ENCODE results near the gene BANF2.
A peak's percentile ranks its signal among the peaks of the same experiment; 100 is the strongest.

BANF2 gene

DNA sequence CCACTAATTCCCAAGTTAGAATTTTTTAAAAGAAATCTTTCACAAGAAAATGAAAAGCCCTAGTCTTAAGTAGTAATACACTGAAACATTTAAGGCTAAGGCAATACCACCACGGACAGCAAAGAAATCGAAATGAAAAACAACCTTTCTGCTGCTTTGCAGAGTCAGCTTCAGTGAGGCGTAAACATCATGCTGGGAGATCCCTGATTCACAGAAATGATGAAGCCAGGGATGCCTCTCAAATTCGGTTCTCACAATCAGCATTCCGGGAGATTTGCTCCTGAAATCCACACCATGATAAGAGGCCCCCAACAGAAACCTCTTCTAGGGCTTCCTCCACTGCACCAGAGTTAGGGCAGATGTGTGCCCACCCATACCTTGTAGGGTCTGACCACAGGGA is 36.3 kb upstream of the BANF2 start:
- no peak for DNase-seq (ENCODE audit: low spot score)
- no peak for FAIRE-seq

DNA sequence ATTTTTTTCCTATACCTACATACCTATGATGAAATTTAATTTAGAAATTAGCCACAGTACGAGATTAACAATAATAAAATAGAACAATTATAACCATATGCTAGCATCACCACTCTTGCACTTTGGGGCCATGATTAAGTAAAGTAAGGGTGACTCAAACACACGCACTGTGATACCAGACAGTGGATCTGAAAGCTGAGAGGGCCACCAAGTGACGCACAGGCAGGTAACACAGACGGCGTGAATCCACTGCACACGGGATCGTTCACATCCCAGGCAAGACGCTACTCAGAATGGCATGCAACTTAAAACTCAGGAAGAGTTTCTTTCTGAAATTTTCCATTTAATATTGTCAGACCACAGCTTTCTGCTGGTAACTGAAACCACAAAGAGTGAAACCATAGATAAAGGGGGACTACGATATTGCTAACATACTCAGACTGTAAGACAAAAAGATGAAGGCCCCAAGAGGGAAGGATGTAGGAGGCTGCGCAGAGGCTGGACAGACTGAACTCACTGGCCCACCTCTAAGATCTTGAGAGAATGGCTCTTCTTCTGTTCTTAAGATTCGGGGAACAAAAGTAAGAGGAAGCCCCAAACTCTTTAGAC is 35.6 kb upstream of the BANF2 start:
- FAIRE-seq (no peak), DNase-seq (ENCODE audit: low spot score) (no peak)

DNA sequence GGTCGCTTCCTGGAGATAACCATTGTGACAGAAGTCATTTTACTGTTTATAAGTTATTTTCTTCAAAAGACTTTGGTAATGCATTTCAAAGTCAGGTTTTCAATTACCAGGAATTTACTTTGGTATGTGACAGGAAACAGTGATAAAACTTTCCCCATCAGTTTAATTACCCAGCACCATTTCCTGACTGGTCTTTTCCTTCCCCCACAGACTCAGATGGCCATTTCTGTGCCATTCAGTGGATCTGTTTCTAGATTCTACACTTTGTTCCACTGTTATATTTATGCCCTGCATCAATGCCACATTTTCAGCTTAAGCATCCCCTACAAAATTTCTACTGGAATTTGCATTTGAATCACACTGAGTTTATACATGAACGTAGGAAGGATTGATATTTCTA is 34.0 kb upstream of the BANF2 start:
- DNase-seq (ENCODE audit: low spot score) (no peak), FAIRE-seq (no peak)

DNA sequence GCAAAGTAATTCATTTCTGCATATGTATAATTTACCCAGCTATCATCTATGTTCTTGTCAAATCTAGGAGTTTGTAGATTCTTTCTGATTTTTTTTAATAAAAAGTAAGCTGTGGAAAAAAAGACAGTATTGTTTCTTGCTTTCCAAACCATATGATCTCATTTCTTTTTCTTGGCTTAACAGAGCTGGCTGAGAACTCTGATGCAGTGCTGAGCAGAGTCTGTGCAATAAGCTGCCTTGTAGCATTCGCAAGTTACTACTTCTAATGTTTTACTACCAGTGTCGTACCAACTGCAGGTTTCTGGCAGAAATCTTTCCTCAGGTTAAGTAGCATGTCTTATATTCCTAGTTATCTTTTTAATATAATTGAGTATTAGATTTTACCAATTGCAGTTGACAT is 33.3 kb upstream of the BANF2 start:
- no peak for FAIRE-seq

DNA sequence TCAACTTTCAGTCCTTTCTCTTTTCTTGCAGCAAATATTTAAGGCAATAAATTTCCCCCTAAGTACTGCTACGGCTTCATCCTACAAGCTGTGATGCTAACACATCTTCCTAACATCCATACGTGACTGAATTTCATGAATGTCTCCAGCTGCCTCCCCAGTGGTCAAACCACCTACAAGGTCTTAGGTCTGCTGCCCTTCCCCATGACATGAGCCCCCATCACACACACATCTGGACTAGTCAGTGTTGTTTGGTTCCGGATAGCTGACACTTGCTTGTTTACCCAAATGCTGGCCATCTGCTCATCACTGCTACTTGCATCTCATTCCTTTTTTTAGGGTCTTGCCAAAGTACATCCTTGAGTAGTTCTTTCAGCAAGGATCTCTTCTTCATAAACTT is 32.3 kb upstream of the BANF2 start:
- no peak for DNase-seq (ENCODE audit: low spot score)
- no peak for FAIRE-seq

More for the DNA sequence above, 33.3 kb upstream of the BANF2 start:
- no peak for DNase-seq (ENCODE audit: low spot score)

DNA sequence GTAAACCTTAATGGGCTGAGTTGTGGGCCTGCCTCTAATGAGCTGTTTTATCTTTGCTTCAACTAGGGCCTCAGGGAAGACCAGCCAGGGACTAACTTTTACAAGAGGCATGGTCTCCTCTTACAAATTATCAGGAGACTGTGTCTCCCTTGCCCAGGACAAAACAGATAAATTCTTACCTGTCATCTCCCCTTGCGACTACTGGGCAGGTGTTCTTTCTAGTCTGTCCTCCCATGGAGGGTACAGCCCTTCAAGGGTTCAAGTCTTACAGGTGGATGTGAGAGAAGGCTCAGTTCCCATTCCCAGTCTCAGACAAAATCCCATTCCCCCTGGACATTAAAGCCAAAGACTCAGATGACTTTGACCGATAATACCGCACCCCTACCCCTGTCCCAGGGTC is 31.3 kb upstream of the BANF2 start:
- DNase-seq (ENCODE audit: low spot score): no peak
- no peak for FAIRE-seq

DNA sequence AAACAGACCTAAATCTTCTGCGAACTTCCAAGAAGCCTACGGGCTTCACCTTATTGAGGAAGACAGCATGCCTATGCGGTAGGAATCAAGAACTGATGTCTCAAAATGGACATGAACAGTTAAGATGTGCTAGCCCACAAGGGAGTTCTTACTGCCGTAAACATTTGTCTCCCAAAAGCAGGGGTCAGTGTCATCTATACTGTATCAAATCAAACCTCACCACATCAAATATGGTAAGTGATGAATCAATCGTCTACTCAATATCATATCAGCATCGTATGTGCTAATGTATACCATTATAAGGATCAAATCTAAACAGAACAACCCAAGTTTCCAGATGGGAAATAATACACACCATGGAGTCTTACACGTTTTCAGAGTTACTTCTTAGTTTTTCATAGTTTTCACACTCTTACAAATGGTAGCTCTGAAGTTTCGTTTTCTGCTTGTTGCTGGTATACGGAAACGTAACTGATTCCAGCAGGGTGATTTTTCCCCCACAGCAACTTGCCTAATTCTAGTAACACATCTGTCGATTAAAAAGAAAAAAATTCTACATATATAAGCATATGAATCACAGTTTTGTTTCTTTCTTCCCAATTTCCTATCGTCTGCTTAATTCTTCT is 30.3 kb upstream of the BANF2 start:
- no peak for FAIRE-seq
- no peak for DNase-seq (ENCODE audit: low spot score)

DNA sequence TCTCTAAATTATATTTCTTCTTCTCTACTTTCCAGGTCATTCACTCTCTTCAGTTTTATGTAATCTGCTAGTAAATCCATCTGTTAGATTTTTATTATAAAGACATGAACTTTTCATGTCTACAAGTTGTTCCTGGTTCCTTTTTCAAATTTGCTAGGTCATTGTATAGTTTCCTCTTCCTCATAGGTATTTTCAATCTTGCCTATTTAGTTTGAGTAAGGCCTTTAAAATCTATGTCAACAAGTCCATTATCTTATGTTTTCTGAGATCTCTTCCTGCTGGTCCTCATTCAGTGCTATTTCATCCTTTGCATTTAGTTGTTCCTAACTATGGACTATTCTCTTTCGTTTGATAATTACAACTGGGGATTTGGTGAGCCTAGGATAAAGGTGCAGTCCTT is 28.8 kb upstream of the BANF2 start:
- DNase-seq (ENCODE audit: low spot score) (no peak), FAIRE-seq (no peak)

DNA sequence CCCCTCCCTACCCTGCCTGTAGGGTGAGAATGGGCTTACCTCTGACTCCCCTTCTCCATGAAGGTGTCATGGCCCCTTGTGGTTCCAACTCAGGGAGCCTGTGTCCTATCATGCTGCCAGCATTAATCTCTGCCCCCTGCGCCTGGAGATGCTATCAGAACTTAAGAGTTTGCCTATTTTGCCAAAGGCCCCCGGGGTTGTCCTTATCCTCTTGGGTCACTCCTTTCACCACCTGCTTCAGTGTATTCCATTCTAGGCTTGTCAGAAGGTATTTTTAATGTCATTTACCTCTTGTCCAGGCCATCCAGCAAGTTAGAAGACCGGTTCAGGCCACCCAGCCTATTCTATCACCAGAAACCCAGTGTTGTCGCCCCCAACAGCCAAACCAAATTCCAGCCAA is 28.2 kb upstream of the BANF2 start:
- no peak for FAIRE-seq
- DNase-seq (ENCODE audit: low spot score): no peak

DNA sequence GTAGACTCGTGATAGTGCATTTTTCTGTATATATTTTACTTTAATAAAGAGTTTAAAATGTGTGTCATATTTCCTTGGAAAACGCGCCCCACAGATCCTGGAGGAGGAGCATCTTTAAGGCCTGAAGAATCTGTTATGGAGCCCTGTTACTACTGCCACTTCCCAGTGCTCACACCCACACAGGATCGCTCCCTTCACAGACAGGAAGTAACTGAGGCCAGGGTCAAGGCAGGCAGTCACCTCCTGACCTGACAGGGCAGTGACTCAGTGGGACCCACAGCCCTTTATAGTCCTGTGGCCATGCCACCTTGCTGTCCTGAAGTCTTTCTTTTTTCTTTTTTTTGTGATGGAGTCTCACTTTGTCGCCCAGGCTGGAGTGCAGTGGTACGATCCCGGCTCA is 26.7 kb upstream of the BANF2 start:
- DNase-seq (ENCODE audit: low spot score) (no peak), FAIRE-seq (no peak)

DNA sequence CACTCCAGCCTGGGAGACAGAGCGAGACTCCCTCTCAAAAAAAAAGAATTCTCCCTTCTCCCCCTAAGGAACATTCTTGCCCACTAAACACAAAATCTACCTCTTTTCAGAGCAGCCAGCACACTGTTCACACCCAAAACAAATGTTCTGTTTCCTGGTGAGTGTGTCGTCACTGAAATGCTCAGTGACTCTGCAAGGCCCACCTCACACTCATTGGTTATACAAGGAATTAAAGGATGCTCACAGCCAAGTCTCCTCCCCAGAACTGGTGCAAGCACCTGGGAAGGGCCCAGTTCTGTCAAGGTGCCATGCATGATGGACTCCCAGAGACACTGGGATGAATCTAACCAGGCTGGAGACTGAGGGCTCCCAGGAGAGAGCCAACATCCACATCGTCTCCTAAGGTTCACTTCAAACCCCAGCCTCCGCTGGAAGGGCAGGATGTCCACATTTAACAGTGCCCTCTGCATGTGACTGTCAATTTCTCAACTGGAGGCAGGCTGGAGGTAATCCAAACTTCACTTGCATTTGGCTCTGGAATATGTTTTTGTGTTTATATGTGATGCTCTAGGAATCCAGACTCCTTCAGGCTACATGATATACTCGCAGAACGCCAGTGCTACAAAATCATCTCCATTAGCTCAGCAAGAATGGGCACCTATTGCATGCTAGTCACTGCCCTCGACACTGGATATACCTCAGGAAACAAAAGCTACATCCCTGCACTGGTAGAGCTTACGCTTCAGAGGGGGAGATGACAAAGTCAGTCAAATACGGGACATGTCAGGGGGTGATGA is 24.8 kb upstream of the BANF2 start:
- no peak for DNase-seq (ENCODE audit: low spot score)
- FAIRE-seq: no peak

DNA sequence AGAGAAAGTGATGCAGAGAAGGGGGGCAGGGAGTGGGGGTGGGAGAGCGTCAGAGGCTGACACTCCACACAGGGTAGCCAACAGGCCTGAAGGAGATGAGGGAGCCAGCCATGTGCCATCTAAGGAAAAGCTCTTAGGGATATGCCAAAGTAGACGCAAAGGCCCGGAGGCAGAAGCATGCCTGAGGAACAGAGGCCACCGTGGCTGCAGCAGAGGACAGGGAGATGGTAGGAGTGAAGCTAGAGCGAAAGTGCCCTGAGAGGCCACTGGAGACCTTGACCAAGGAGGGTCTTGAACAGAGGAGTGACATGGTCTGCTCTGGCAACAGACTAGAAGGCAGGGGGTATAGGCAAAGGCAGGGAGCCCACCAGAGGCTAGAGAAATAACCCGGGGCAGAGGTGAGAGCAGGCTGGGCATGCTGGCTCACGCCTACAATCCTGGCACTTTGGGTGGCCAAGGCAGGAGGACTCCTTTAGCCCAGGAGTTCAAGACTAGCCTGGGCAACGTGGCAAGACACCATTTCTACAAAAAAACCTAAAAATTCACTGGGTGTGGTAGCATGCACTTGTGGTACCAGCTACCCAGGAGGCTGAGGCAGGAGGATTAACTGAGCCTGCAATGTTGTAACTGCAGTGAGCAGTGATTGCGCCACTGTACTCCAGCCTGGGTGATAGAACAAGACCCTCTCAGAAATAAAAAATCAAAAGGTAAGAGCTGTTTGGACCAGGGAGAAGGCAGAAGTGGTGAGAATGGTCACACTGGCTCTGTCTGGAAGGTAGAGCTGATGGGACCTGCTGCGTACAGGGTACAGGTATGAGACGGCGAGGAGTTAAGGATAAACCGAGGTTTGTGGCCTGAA is 24.0 kb upstream of the BANF2 start:
- DNase-seq (ENCODE audit: low spot score) (no peak), FAIRE-seq (no peak)

DNA sequence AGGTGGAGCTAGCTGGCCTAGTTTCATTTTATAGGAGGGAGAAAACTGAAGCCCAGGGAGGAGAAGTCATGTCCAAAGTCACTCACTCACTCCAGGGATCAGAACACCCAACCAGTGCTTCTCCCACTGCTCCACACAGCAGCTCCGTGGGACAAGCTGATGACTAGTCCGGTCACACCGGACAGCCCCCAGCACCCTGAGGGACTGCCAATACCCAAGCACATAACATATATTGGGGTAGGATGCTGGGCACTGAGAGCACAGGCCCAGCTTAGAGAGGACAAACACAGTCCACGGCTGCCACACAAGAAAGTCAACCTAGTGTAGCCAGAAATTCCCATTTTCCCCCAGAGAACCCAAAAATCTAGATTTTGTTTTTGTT is 23.4 kb upstream of the BANF2 start:
- FAIRE-seq (no peak), DNase-seq (ENCODE audit: low spot score) (no peak)

DNA sequence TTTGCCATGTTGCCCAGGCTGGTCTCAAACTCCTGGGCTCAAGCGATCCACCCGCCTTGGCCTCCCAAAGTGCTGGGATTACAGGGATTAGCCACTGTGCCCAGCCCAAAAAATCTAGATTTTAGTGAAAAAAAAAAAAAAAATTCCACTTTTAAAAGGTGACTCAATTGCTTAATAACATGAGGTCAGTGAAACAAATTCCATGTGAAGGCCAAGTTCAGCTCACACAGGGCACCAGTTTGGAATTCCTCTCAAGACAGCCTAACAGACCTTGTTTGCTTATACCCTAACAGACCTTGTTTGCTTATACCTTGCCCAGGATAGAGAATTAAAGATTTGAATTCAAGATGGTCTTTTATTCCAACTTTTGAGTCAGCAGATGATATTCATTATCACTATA is 22.8 kb upstream of the BANF2 start:
- DNase-seq (ENCODE audit: low spot score) (no peak), FAIRE-seq (no peak)

DNA sequence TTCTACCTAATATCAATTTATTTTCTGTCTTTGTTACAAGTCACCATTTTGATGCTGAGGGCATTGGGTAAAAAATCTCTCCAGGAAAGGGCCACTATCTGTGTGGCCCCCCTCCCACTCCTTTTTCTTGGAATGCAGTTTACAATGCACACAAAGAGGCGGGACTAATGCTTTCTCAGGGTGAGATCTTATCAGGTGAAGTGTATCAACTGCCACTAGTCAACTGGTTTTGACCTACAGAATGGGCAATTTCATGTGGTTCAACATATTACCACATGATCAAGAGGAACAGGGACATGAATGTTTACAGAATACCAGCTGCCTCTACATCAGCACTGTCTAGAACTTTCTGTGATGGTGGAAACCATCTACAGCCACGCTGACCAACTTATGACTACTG is 21.5 kb upstream of the BANF2 start:
- DNase-seq (ENCODE audit: low spot score): no peak

DNA sequence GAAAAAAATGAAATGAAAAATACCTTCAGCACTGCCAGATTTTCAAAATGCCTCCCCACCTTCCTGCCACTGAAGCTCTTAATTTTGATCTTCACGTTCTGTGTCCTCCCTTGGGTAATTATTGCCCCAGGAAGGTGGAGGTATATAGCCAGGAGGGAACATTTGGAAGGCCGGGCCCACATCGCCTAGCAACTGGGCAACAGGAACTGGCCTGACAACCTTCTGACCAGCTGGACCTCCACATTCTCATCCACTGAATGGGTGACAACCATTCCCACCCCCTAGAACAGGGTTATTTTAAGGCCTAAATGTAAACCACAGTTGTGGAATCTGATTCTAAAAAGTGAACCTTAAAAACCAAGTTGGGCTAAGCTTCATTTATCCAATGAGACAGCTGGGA is 20.9 kb upstream of the BANF2 start:
- FAIRE-seq: no peak
- DNase-seq (ENCODE audit: low spot score): no peak

More for the DNA sequence above, 21.5 kb upstream of the BANF2 start:
- FAIRE-seq: no peak

DNA sequence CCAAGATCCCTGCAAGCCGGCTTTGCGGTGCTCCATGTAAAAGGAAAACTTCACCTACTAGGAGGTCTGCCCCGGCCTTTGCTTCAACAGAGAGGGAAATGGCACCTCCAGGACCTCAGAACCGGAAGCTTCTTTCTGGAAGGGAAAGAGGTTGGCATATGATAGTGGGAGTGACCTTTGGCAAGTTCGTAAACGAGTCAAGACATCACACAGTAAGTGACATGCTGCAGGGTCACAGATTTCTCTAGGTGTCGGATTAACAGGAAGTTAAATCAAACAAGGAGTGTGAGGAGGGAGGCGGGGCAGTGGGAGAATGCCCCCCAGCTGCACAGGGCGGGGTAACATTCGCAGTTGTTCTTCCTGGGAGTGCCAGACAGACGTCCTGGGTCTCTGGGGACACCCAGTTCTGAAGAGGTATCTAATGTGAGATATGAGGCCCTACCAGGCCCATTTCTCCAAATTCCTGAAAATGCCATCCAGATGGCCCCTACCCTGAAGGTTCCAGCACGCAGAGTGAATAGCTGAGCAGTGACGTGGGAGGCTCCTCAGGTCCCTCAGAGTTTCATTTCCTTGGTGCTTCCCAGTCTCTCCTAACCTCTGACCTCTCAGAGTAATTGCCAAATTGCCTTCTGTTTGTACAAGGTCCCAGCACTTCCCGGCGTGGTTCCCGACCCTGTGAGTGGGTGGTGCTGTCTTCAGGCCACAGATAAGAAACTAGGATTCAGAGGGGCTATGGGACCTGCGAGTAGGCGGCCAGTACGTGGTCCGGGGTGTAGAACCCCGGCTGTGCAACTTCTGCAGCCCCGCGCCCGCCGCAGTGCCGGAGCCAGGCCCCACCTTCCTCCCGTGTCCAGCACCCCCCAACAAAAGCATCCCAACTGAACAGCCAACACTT is 19.6 kb upstream of the BANF2 start:
- peak; percentile 59 for DNase-seq (ENCODE audit: low spot score)
- no peak for FAIRE-seq

DNA sequence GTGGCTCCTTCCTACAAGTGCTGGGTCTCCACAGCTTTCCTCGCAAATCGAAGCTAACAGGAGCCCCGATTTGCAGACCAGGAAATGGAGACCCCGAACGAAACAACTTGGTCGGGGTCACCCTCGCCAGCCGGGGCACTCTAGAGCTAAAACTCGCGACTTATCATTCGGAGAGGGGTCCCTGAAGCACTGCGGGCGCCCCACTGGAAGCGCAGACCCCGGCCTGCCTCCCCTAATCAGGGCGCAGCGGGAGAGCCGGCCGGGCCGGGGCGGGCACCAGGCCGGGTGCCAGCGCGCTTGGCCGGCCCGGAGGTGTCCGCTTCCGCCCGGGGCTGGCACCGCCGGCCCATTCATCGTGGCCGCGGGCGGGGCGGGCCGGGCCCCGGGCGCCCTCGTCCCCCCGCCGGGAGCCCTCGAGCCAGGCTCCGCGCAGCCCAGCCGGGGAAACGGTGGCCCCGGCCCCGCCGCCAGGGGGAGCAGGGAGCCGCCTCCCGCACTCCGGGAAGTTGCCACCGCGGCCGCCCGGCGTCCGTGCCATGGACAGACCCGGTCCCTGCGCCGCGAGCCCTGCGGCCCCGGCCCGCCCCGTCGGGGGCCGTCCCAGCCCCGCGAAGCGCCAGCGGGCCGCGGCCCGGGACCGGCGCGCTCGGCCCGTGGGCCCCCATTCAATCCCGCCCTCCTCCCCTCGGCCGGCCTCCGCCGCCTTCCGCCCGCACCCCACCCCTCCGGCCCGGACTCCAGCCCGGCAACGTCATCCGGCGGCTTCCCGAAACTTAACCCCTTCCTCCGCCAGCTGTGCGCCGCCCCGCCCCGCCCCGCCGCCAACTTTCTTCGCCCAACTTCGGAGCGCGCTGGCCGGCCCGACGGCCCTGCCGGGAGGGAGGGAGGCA is 18.7 kb upstream of the BANF2 start:
- DNase-seq (ENCODE audit: low spot score) (peak; percentile 9), FAIRE-seq (no peak)

DNA sequence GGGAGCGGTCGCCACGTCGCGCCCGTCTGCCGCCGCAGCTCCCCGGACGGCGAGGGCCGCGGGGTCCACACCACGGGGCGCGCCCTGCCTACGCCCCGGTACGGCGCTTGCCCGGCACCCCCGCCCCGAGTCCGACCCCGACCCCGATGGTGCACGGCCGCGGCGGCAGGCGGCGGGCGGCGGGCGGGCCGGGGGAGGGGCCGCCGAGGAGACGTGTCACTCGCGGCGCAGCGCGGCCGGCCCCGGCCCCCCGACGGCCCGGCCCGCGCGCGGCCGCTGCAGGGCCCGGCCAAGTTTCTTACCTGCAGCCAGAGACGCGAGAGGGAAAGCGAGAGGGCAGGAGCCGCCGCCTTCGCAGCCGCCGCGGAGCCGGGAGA is 18.1 kb upstream of the BANF2 start:
- DNase-seq (ENCODE audit: low spot score) (no peak), FAIRE-seq (no peak)

Data from RCC 7860 (cell line).